OCI-LY3 (cell line): Measurements from ENCODE around the gene ADCY3.

ENCODE experiments used
- H2AFZ ChIP-seq: fragments of 200-600, 300-600 bp; shearing (Covaris generic); 2 replicates; pipeline ENCODE4 v1.6.0; 2014; ENCODE audit warnings: antibody characterized with exemption, low read depth, low read length
- H3K27ac ChIP-seq: fragments of 200-600, 300-600 bp; sonication (generic); 2 replicates; pipeline ENCODE4 v1.5.1; 2014; ENCODE audit warnings: mild to moderate bottlenecking, low read length, moderate library complexity, mixed read lengths
- H3K27me3 ChIP-seq: fragments of 200-600, 300-600 bp; sonication (generic); 2 replicates; pipeline ENCODE4 v1.6.1; 2014; ENCODE audit warnings: low read depth, low read length, mixed read lengths
- H3K36me3 ChIP-seq: fragments of 200-600, 300-600 bp; sonication (generic); replicated peaks from 2 replicates; pipeline ENCODE3; 2014; ENCODE audit warnings: low read depth, low read length, mixed read lengths
- H3K4me1 ChIP-seq: fragments of 300-600, 200-600 bp; sonication (generic); 2 replicates; pipeline ENCODE4 v1.6.1; 2014; ENCODE audit warnings: low read length, mixed read lengths
- H3K4me2 ChIP-seq: fragments of 200-600, 300-600 bp; sonication (generic); 2 replicates; pipeline ENCODE4 v1.6.1; 2014; ENCODE audit warnings: low read length, mixed read lengths
- H3K4me3 ChIP-seq: fragments of 300-600, 200-600 bp; sonication (generic); 2 replicates; pipeline ENCODE4 v1.5.1; 2014; ENCODE audit warnings: antibody characterized with exemption, mild to moderate bottlenecking, low read length, moderate library complexity
- H3K79me2 ChIP-seq: fragments of 300-600, 200-600 bp; shearing (Covaris generic); 2 replicates; pipeline ENCODE4 v1.6.1; 2014; ENCODE audit warnings: mild to moderate bottlenecking, low read length, mixed read lengths
- H3K9ac ChIP-seq: fragments of 300-600, 200-600 bp; shearing (Covaris generic); 2 replicates; pipeline ENCODE4 v1.6.0; 2014; ENCODE audit warnings: mild to moderate bottlenecking, low read length, moderate library complexity
- H3K9me3 ChIP-seq: fragments of 200-600, 300-600 bp; shearing (Covaris generic); 2 replicates; pipeline ENCODE4 v1.6.1; 2014; ENCODE audit warnings: low read length, mixed read lengths; ENCODE audit not compliant: insufficient read depth
- H4K20me1 ChIP-seq: fragments of 200-600, 300-600 bp; sonication (generic); 2 replicates; pipeline ENCODE4 v1.6.1; 2016; ENCODE audit warnings: low read length, mixed read lengths; ENCODE audit not compliant: insufficient read depth
- CTCF ChIP-seq: fragments of 200-600, 300-600 bp; sonication (generic); IDR thresholded peaks from 2 replicates; pipeline ENCODE4 v1.5.1; 2014; ENCODE audit warnings: antibody characterized with exemption, low read length, low read depth
- EZH2phosphoT487 ChIP-seq: fragments of 200-600 bp; shearing (Covaris generic); IDR thresholded peaks from 2 replicates; pipeline ENCODE4 v1.6.1; 2018; ENCODE audit warnings: antibody characterized with exemption, mixed run types, low read depth

The ADCY3 gene

GRCh38 chr2:24886691-24887304 lies 33.2 kb downstream of the ADCY3 start:
- TF ChIP-seq EZH2phosphoT487 = no peak
- peaks cover 64% of the 10 kb centered on the region for H3K79me2 ChIP-seq
- peak overlapping the region; percentile 82 for H3K4me3 ChIP-seq
- H3K4me2 ChIP-seq = peak overlapping the region; percentile 83
- no peaks in the 10 kb centered on the region for H3K9me3 ChIP-seq
- peaks cover 37% of the 10 kb centered on the region for H3K4me1 ChIP-seq
- no peak overlapping the region for H2AFZ ChIP-seq
- H3K36me3 ChIP-seq = peaks cover 39% of the 10 kb centered on the region
- peak overlapping the region; percentile 74 for H3K27ac ChIP-seq
- H3K27me3 ChIP-seq = no peaks in the 10 kb centered on the region
- H4K20me1 ChIP-seq = peaks cover 29% of the 10 kb centered on the region
- H3K9ac ChIP-seq = peak overlapping the region; percentile 71

GRCh38 chr2:24886126-24886501 lies 33.9 kb downstream of the ADCY3 start:
- no peaks in the 10 kb centered on the region for H3K27me3 ChIP-seq
- peaks cover 71% of the 10 kb centered on the region for H3K79me2 ChIP-seq
- H3K4me3 ChIP-seq = peak overlapping the region; percentile 82
- peaks cover 37% of the 10 kb centered on the region for H3K4me1 ChIP-seq
- no peaks in the 10 kb centered on the region for H3K9me3 ChIP-seq
- peaks cover 40% of the 10 kb centered on the region for H3K36me3 ChIP-seq
- H2AFZ ChIP-seq = no peak overlapping the region
- H3K9ac ChIP-seq = peak overlapping the region; percentile 71
- H3K27ac ChIP-seq = peak overlapping the region; percentile 74
- peaks cover 36% of the 10 kb centered on the region for H4K20me1 ChIP-seq
- TF ChIP-seq EZH2phosphoT487 = no peak
- TF ChIP-seq CTCF = no peak
- H3K4me2 ChIP-seq = peak overlapping the region; percentile 83

- Histone ChIP-seq H3K4me3 (peak overlapping the region; percentile 82), H3K79me2 (peaks cover 77% of the 10 kb centered on the region), H3K9me3 (no peaks in the 10 kb centered on the region), H3K27me3 (no peaks in the 10 kb centered on the region), H3K27ac (peak overlapping the region; percentile 74), H2AFZ (no peak overlapping the region), H3K4me1 (peaks cover 37% of the 10 kb centered on the region), H3K9ac (peak overlapping the region; percentile 71), H3K4me2 (peak overlapping the region; percentile 83), H4K20me1 (peaks cover 41% of the 10 kb centered on the region), H3K36me3 (peaks cover 40% of the 10 kb centered on the region)
- no peak for TF ChIP-seq EZH2phosphoT487
- no peak for TF ChIP-seq CTCF
These were observed 34.6 kb downstream of the ADCY3 start for GRCh38 chr2:24885221-24886125.

GRCh38 chr2:24883946-24884345 lies 36.1 kb downstream of the ADCY3 start:
- no peak for TF ChIP-seq EZH2phosphoT487
- TF ChIP-seq CTCF = no peak

More at GRCh38 chr2:24883946-24884345, 36.1 kb downstream of the ADCY3 start:
- Histone ChIP-seq H3K4me1 (peaks cover 37% of the 10 kb centered on the region), H2AFZ (no peak overlapping the region), H3K79me2 (peaks cover 92% of the 10 kb centered on the region), H3K36me3 (peaks cover 36% of the 10 kb centered on the region), H4K20me1 (peaks cover 55% of the 10 kb centered on the region), H3K9me3 (no peaks in the 10 kb centered on the region), H3K27me3 (no peaks in the 10 kb centered on the region), H3K4me2 (peak overlapping the region; percentile 50), H3K4me3 (peak overlapping the region; percentile 13), H3K9ac (peak overlapping the region; percentile 17; the same call in 1 of the 2 replicates), H3K27ac (peak overlapping the region; percentile 26; the same call in 1 of the 2 replicates)
